ENCODE measurements around the gene CADM2.

The CADM2 gene

DNA sequence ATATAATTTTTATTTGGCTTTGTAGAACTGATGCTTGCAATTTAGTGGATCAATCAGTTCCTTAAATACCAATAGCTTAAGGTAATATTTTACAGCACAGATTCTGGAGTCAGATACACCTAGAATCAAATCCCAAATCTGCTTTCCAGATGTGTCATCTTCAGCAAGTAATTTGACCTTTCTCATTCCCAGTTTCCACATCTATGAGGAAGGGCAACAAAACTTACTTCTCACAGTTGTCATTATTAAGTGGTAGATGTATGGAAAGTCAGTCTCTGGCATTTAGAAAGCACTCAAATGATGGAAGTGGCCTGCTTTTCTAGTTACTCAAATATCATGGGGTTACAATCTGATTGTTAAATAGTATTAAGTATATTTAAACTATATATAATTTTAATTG is 767.0 kb downstream of the CADM2 start:
- DNase-seq (ENCODE audit: low read depth): no peak
- TF ChIP-seq, protein P1, sequence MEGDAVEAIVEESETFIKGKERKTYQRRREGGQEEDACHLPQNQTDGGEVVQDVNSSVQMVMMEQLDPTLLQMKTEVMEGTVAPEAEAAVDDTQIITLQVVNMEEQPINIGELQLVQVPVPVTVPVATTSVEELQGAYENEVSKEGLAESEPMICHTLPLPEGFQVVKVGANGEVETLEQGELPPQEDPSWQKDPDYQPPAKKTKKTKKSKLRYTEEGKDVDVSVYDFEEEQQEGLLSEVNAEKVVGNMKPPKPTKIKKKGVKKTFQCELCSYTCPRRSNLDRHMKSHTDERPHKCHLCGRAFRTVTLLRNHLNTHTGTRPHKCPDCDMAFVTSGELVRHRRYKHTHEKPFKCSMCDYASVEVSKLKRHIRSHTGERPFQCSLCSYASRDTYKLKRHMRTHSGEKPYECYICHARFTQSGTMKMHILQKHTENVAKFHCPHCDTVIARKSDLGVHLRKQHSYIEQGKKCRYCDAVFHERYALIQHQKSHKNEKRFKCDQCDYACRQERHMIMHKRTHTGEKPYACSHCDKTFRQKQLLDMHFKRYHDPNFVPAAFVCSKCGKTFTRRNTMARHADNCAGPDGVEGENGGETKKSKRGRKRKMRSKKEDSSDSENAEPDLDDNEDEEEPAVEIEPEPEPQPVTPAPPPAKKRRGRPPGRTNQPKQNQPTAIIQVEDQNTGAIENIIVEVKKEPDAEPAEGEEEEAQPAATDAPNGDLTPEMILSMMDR (IDR thresholded peaks at IDR 0.05; ENCODE audit: low read length, missing control alignments): no peak

DNA sequence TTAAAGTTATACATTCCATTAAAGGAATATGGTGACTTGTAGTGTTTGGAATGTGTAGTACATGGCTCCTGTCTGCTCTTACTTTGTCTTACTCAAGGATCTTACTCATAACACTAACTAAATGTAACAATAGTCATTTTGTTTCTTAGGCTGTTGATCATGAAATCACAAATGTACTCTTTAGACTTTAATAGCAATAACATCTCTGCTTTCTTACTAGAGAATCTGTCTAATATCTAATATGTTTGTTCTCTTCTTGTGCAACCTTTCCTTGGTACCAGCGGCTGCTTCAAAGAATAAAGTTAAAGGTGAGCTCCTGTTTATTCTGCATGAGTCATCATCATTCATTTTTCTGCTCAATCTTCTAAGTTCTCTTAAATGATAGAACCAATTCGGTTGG is 767.5 kb downstream of the CADM2 start:
- no peak overlapping the region for H3K4me3 ChIP-seq (replicated peaks; ENCODE audit: low read depth, low read length)
- no peak for DNase-seq (ENCODE audit: low read depth)
- TF ChIP-seq, protein P1 (IDR thresholded peaks at IDR 0.05; ENCODE audit: low read length, missing control alignments): no peak

More for the DNA sequence above, 767.0 kb downstream of the CADM2 start:
- no peak overlapping the region for H3K4me3 ChIP-seq (replicated peaks; ENCODE audit: low read depth, low read length)

DNA sequence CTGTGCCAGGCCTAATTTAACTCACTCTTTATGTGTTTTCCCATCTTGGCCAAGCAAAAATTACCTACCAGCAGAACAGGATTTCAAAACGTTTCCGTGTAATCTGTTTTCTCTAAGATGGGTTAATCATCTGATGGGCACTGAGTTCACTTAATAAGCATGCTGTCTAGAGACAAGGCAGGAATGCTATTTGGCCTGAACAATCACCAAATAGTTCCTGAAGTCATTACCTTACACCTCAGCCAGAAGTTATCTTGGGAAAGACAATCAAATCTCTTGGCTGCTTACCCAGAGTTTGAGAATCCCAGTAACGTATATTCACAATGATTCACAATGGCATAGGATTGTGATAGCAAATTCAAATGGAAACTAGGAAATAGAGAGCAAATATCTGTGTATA is 779.1 kb downstream of the CADM2 start:
- TF ChIP-seq, protein P1 (IDR thresholded peaks at IDR 0.05; ENCODE audit: low read length, missing control alignments): no peak
- no peak overlapping the region for H3K4me3 ChIP-seq (replicated peaks; ENCODE audit: low read depth, low read length)
- DNase-seq (ENCODE audit: low read depth): peak; percentile 14

DNA sequence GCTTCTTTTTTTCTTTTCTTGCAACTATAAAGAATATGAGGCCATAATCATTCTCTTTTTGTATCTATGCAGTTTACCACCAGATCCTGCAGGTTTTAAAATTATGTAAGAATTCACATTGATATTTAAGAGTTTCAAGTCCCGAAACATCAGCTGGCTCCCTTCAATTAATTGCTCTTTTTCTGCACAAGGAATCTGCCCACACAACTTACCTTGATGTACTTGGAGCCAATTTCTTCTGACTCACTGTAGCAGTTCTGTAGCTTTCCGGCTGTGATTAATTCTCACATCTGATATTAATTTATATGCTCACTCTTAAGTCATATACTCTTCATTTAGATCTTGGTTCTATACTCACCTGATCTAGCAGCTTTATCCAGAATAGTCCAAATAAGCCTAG is 781.8 kb downstream of the CADM2 start:
- TF ChIP-seq, protein P1 (IDR thresholded peaks at IDR 0.05; ENCODE audit: low read length, missing control alignments): no peak
- H3K4me3 ChIP-seq (replicated peaks; ENCODE audit: low read depth, low read length): no peak overlapping the region
- DNase-seq (ENCODE audit: low read depth): no peak

DNA sequence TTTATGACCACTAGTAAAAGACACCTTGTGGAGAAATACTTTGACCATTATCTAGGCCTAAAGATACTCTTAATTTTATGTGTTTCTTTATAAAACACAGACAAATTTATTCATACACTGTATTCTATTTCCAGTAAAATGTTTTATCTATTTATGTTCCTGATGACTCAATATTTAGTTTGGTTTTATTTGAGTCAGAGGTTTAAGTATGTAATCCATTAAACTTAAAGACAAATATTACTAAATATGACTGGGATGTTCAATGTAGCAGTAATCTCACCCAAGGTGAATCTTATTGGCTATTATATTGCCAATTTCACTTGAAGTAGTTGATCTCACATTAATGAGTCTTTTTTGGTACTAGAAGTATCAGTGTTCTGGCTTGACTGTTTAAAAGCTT is 799.7 kb downstream of the CADM2 start:
- no peak for DNase-seq (ENCODE audit: low read depth)
- no peak overlapping the region for H3K4me3 ChIP-seq (replicated peaks; ENCODE audit: low read depth, low read length)
- TF ChIP-seq, protein P1 (IDR thresholded peaks at IDR 0.05; ENCODE audit: low read length, missing control alignments): no peak

DNA sequence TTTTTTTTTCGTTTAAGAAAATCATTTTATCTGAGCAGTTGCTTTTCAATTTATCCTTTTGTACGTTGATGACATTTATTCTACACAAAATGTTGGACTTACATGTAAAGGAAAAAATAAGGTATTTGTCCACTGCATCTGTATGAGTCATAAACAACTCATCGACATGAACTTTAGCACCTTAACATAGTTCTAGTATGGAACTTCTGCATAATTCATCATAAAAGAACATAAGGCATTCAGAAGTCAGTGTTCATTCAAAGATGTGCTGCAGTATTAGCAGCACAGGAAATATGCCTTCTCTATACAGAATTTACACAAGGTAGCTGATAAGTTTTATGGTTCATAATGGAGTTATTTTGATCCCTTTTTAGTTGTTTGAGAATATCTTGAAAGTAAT is 801.6 kb downstream of the CADM2 start:
- TF ChIP-seq, protein P1 (IDR thresholded peaks at IDR 0.05; ENCODE audit: low read length, missing control alignments): no peak
- no peak for DNase-seq (ENCODE audit: low read depth)
- H3K4me3 ChIP-seq (replicated peaks; ENCODE audit: low read depth, low read length): no peak overlapping the region

DNA sequence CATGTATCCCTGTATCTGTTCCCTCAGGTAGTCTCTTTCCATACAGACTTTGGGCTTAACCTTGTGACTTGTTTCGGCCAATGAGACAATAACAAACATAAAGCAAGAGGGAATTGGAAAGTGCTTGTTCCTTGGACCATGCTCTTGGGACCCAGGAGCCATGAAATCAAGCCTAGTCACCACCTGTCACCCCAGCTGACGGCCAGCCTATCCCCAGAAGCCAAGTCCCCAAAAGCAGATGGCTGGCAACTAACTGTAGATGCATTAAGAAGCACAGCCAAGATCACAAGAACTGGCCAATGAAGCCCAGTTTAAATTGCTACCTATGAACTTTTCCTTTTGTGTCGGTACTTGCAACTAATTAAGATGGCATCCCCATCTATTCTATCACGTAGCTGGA is 822.0 kb downstream of the CADM2 start:
- DNase-seq (ENCODE audit: low read depth): no peak
- TF ChIP-seq, protein P1 (IDR thresholded peaks at IDR 0.05; ENCODE audit: low read length, missing control alignments): no peak
- H3K4me3 ChIP-seq (replicated peaks; ENCODE audit: low read depth, low read length): no peak overlapping the region

Data from fibroblast of pulmonary artery (primary cell).